Measurements from ENCODE around the gene LEFTY1. TPM values are rescaled to one million over a fixed set of nuclear protein-coding genes. Genes with fewer than 3 reads are reported as not detected.
A peak's percentile ranks its signal among the peaks of the same experiment; 100 is the strongest.

LEFTY1 gene
- total and polyA plus RNA-seq, 10 donors = 0.06 to 0.95 (median 0.34) TPM; not detected in 3

GRCh38 chr1:225899044-225899925 is 10.3 kb upstream of the LEFTY1 start:
- intact Hi-C loops (cut with DNase I; ENCODE audit: low total_unique reads) = no loop called here
- no peak for DNase-seq
- H3K27me3 ChIP-seq (replicated peaks in 1 of 7) = no peaks in the 10 kb centered on the region
- peak overlapping the region in 2 of 8 donors; percentile 81 to 91 for H3K27ac ChIP-seq
- 60 to 79% (median 64%) methylated on average over 4 of the region's 4 CpGs for WGBS, 5 donors
- TF ChIP-seq POLR2A (IDR thresholded peaks at IDR 0.05) (no peak), POLR2AphosphoS5 (IDR thresholded peaks at IDR 0.05) (no peak)
- TF ChIP-seq, protein P1, sequence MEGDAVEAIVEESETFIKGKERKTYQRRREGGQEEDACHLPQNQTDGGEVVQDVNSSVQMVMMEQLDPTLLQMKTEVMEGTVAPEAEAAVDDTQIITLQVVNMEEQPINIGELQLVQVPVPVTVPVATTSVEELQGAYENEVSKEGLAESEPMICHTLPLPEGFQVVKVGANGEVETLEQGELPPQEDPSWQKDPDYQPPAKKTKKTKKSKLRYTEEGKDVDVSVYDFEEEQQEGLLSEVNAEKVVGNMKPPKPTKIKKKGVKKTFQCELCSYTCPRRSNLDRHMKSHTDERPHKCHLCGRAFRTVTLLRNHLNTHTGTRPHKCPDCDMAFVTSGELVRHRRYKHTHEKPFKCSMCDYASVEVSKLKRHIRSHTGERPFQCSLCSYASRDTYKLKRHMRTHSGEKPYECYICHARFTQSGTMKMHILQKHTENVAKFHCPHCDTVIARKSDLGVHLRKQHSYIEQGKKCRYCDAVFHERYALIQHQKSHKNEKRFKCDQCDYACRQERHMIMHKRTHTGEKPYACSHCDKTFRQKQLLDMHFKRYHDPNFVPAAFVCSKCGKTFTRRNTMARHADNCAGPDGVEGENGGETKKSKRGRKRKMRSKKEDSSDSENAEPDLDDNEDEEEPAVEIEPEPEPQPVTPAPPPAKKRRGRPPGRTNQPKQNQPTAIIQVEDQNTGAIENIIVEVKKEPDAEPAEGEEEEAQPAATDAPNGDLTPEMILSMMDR (IDR thresholded peaks at IDR 0.05 in 8 of 11, conservative IDR thresholded peaks at IDR 0.05 in 3 of 11) = no peak
- no peaks in the 10 kb centered on the region for H3K9me3 ChIP-seq
- no peak overlapping the region for H3K4me3 ChIP-seq
- no peaks in the 10 kb centered on the region for H3K36me3 ChIP-seq
- H3K4me1 ChIP-seq = peaks cover 11 to 39% (median 32%) of the 10 kb centered on the region in 6 donors

DNA sequence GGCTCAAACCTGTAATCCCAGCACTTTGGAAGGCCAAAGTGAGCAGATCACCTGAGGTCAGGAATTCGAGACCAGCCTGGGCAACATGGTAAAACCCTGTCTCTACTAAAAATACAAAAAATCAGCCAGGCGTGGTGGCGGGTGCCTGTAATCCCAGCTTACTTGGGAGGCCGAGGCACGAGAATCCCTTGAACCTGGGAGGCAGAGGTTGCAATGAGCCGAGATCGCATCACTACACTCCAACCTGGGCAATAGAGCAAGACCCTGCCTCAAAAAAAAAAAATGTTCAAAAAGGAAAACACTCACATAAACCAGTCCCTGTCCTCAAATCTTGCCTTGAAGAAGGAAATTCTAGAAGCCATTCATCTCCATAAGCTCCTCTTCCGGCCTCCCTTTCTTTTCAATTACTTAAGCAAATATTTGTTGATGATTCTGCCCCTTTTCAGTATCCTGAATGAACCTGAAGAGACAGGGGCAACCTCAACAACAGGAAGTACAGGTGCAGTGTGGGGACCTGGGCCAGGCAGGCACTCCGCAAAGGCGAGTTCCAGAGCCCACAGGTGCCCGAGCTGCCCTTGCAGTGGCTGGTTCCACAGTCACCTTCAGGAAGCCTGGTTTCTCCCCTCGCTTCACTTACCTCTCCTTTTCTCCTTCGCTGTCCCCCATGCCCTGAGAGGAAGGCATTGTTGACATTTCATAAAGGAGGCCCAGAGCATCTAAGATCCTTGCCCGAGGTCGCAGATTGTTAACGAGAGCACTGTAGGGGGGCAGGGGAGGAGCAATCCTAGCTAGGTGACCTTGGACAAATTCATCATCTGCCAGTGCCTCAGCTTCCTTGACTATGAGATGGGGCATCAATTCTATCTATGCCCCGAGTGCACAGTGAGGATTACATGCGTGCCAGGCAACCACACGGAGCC is 8.9 kb upstream of the LEFTY1 start:
- no peaks in the 10 kb centered on the region for H3K27me3 ChIP-seq (replicated peaks in 1 of 7)
- H3K9me3 ChIP-seq = no peaks in the 10 kb centered on the region
- peak; percentile 86 for DNase-seq
- peaks cover 11 to 39% (median 32%) of the 10 kb centered on the region in 6 donors for H3K4me1 ChIP-seq
- peak overlapping the region in 1 of 8 donors; percentile 41 for H3K4me3 ChIP-seq
- H3K36me3 ChIP-seq = no peaks in the 10 kb centered on the region
- intact Hi-C loops (cut with DNase I; ENCODE audit: low total_unique reads) = no loop called here
- 80 to 85% (median 83%) methylated on average over 16 to 19 of the region's 19 CpGs for WGBS, 5 donors
- TF ChIP-seq, protein P1 (IDR thresholded peaks at IDR 0.05 in 8 of 11, conservative IDR thresholded peaks at IDR 0.05 in 3 of 11) = no peak
- TF ChIP-seq POLR2A (IDR thresholded peaks at IDR 0.05) = no peak
- peak in 2 of 3 donors; percentile 20 to 62 for TF ChIP-seq POLR2AphosphoS5 (IDR thresholded peaks at IDR 0.05)
- peak overlapping the region; percentile 68 to 91 (median 78) for H3K27ac ChIP-seq

DNA sequence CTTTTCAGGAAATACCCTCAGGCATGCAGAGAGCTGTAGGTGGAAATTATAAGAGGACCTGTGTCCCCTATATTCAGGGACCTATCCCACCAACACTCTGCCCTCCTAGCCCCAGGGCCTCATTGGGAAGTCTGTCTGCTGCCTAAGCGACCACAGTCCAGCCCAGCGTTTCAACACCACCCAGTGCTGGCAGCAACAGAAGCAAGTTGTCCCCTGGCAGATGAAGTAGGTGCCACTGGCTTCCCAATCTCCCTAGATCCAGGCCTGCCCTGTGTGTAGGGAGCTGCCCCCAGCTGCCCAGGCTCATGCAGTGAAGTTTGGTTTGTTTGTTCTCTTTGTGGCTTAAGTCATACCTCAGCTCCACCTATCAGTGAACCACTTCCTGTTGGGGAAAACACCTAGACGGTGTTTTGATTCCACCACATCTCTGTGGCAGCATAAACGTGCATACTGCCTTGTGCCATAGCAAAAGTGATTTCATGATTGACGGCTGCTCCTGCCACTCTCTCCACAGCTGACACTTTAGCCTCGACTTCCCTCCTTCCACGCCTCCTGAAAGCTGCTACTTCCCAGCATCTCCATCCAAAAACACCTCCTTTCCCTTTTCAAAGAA is 8.1 kb upstream of the LEFTY1 start:
- peak overlapping the region; percentile 68 to 91 (median 78) for H3K27ac ChIP-seq
- H3K4me3 ChIP-seq = peak overlapping the region in 1 of 8 donors; percentile 41
- H3K36me3 ChIP-seq = no peaks in the 10 kb centered on the region
- no peaks in the 10 kb centered on the region for H3K27me3 ChIP-seq (replicated peaks in 1 of 7)
- intact Hi-C loops (cut with DNase I; ENCODE audit: low total_unique reads) = no loop called here
- WGBS, 5 donors = 27 to 46% (median 31%) methylated on average over 7 of the region's 7 CpGs
- H3K9me3 ChIP-seq = no peaks in the 10 kb centered on the region
- TF ChIP-seq POLR2A (IDR thresholded peaks at IDR 0.05) = no peak
- TF ChIP-seq, protein P1 (IDR thresholded peaks at IDR 0.05 in 8 of 11, conservative IDR thresholded peaks at IDR 0.05 in 3 of 11) = peak in 1 of 11 experiments; percentile 10
- TF ChIP-seq POLR2AphosphoS5 (IDR thresholded peaks at IDR 0.05) = peak; percentile 43 to 83 (median 80)
- peak; percentile 83 for DNase-seq
- H3K4me1 ChIP-seq = peaks cover 11 to 39% (median 32%) of the 10 kb centered on the region in 6 donors
